Endothelial cell of hepatic sinusoid (primary cell): Measurements from ENCODE around the gene CSTF3.
"Not testable (repeated sequence)": the region's sequence is repeated elsewhere in the genome, so short reads cannot be mapped to it uniquely, and the experiment has no call there.

ENCODE experiments used
- in situ Hi-C: cut with HindIII; loops from 2 replicates; pipeline ENCODE4 v1.10.0; 2017; ENCODE audit warnings: low sequenced_read_pairs

Gene CSTF3

GRCh38 chr11:33162831-33163230, 1.6 kb upstream of the CSTF3 start:
- in situ Hi-C loops: loop anchor here (25.0 kb wide), 1 partner anchor 174 kb away; no protein-coding TSS in a partner anchor

GRCh38 chr11:33160587-33160986, 693 bp downstream of the CSTF3 start:
- in situ Hi-C loops: loop anchor here (25.0 kb wide), 1 partner anchor 177 kb away; no protein-coding TSS in a partner anchor

- in situ Hi-C loops: loop anchor here (25.0 kb wide), 1 partner anchor 177 kb away; no protein-coding TSS in a partner anchor
Measured at GRCh38 chr11:33160136-33160535, 1.1 kb downstream of the CSTF3 start.

- in situ Hi-C loops: loop anchor here (25.0 kb wide), 1 partner anchor 178 kb away; no protein-coding TSS in a partner anchor
Measured at GRCh38 chr11:33159378-33159867, 1.9 kb downstream of the CSTF3 start.

GRCh38 chr11:33158596-33159275, 2.5 kb downstream of the CSTF3 start:
- in situ Hi-C loops: loop anchor here (25.0 kb wide), 1 partner anchor 179 kb away; no protein-coding TSS in a partner anchor

- in situ Hi-C loops: loop anchor here (25.0 kb wide), 1 partner anchor 180 kb away; no protein-coding TSS in a partner anchor
Measured at GRCh38 chr11:33157103-33158027, 3.9 kb downstream of the CSTF3 start.

GRCh38 chr11:33151399-33151798, 9.9 kb downstream of the CSTF3 start:
- in situ Hi-C loops: loop anchor here (25.0 kb wide), 1 partner anchor 186 kb away; no protein-coding TSS in a partner anchor

GRCh38 chr11:33147559-33147958, 13.7 kb downstream of the CSTF3 start:
- in situ Hi-C loops: no loop called here

GRCh38 chr11:33135768-33136443, 25.4 kb downstream of the CSTF3 start:
- in situ Hi-C loops: no loop called here

GRCh38 chr11:33135216-33135615, 26.1 kb downstream of the CSTF3 start:
- in situ Hi-C loops: no loop called here

- in situ Hi-C loops: no loop called here
Measured at GRCh38 chr11:33134276-33134675, 27.0 kb downstream of the CSTF3 start.

- in situ Hi-C loops: no loop called here
Measured at GRCh38 chr11:33133761-33134160, 27.5 kb downstream of the CSTF3 start.

GRCh38 chr11:33132510-33132909, 28.8 kb downstream of the CSTF3 start:
- in situ Hi-C loops: no loop called here

- in situ Hi-C loops: no loop called here
Measured at GRCh38 chr11:33128739-33129138, 32.5 kb downstream of the CSTF3 start.

- in situ Hi-C loops: no loop called here
Measured at GRCh38 chr11:33125611-33126010, 35.7 kb downstream of the CSTF3 start.

GRCh38 chr11:33125025-33125424, 36.3 kb downstream of the CSTF3 start:
- in situ Hi-C loops: no loop called here

- in situ Hi-C loops: not testable (repeated sequence)
Measured at GRCh38 chr11:33122696-33123095, 38.6 kb downstream of the CSTF3 start.

- in situ Hi-C loops: no loop called here
Measured at GRCh38 chr11:33116535-33116934, 44.7 kb downstream of the CSTF3 start.

- in situ Hi-C loops: no loop called here
Measured at GRCh38 chr11:33110083-33110482, 51.2 kb downstream of the CSTF3 start.

GRCh38 chr11:33109294-33109895, 51.9 kb downstream of the CSTF3 start:
- in situ Hi-C loops: no loop called here
